ENCODE data around the gene SLIT3. TPM values are rescaled to one million over a fixed set of nuclear protein-coding genes. Genes with fewer than 3 reads are reported as not detected.

The SLIT3 gene
- total and polyA plus RNA-seq, 2 donors (not counting 3 experiments of a cell fraction or from before 2014, with no cell fraction given) = 0.90 to 1.0 TPM

GRCh38 chr5:169229342-169229892 lies 71.5 kb downstream of the SLIT3 start:
- ChIA-PET POLR2A (no interaction called here), CTCF (no interaction called here)
- H3K4me1 ChIP-seq (ENCODE audit: control insufficient read depth, extremely low read depth, insufficient read depth, low read length) = no peaks in the 10 kb centered on the region
- H3K27ac ChIP-seq (ENCODE audit: insufficient read depth, low read depth, low read length) = no peak overlapping the region
- no peaks in the 10 kb centered on the region for H3K36me3 ChIP-seq (ENCODE audit: control insufficient read depth in 2 of 2, extremely low read depth in 1 of 2, insufficient read depth in 2 of 2, low read length in 2 of 2)
- DNase-seq (ENCODE audit: low read depth, low spot score) (no peak), FAIRE-seq (no peak)
- no peaks in the 10 kb centered on the region for H3K27me3 ChIP-seq (ENCODE audit: control insufficient read depth in 2 of 2, insufficient read depth in 2 of 2, low read length in 2 of 2)
- TF ChIP-seq MYC (IDR thresholded peaks at IDR 0.05; ENCODE audit: low read depth, low read length) (no peak), JUN (IDR thresholded peaks at IDR 0.05; ENCODE audit: borderline replicate concordance, insufficient read depth, insufficient read length, low read depth) (no peak), GATA2 (IDR thresholded peaks at IDR 0.05; ENCODE audit: insufficient read depth, insufficient read length, low read depth, low read length) (no peak), EZH2 (IDR thresholded peaks at IDR 0.05; ENCODE audit: borderline replicate concordance, low read depth, low read length, severe bottlenecking) (no peak), MAX (IDR thresholded peaks at IDR 0.05; ENCODE audit: insufficient read depth, insufficient read length) (no peak), CTCF (IDR thresholded peaks at IDR 0.05; ENCODE audit: extremely low read depth in 1 of 2, insufficient read depth in 1 of 2, low read depth in 1 of 2, low read length in 2 of 2) (no peak), POLR2AphosphoS5 (IDR thresholded peaks at IDR 0.05; ENCODE audit: insufficient read depth, low read depth, low read length) (no peak)
- H3K9me1 ChIP-seq (replicated peaks; ENCODE audit: control insufficient read depth, extremely low read depth, insufficient read depth, low read length) = no peaks in the 10 kb centered on the region
- BruUV-seq (replicated peaks) = no TSS peak
- no peak overlapping the region for H3K4me3 ChIP-seq (replicated peaks in 1 of 3; ENCODE audit: insufficient read depth in 1 of 3, low read depth in 1 of 3, low read length in 3 of 3)
- dilution Hi-C loops (cut with MboI; ENCODE audit: extremely low pct_ligation_motif_present, low sequenced_read_pairs) = no loop called here
- H2AFZ ChIP-seq (ENCODE audit: low read depth, low read length) = no peak overlapping the region
- H3K9me3 ChIP-seq (replicated peaks; ENCODE audit: control insufficient read depth, insufficient read depth, low read length) = no peaks in the 10 kb centered on the region
- no peaks in the 10 kb centered on the region for H3K79me2 ChIP-seq (ENCODE audit: control insufficient read depth, insufficient read depth, low read length)
- no peak overlapping the region for H3K9ac ChIP-seq (replicated peaks; ENCODE audit: extremely low read depth, insufficient read depth, low read length)
- no peak overlapping the region for H3K4me2 ChIP-seq (ENCODE audit: insufficient read depth, low read length)
- H4K20me1 ChIP-seq (replicated peaks; ENCODE audit: control insufficient read depth, extremely low read depth, insufficient read depth, low read length) = peaks cover 2% of the 10 kb centered on the region
- intact Hi-C loops (cut with micrococcal nuclease) = no loop called here
